ENCODE measurements around the gene FHIT. TPM values are rescaled to one million over a fixed set of nuclear protein-coding genes. Genes with fewer than 3 reads are reported as not detected.
"Not testable (repeated sequence)": the region's sequence is repeated elsewhere in the genome, so short reads cannot be mapped to it uniquely, and the experiment has no call there.

The FHIT gene
- total and polyA plus RNA-seq, 10 of the 15 experiments (the other 5 are each of a cell fraction or from before 2014, with no cell fraction given): 4.2 to 14.9 (median 9.4) TPM

- TF ChIP-seq ZNF592 (IDR thresholded peaks at IDR 0.05) (no peak), RAD21 (IDR thresholded peaks at IDR 0.05; ENCODE audit: insufficient read depth, low read depth, low read length) (no peak), MYB (IDR thresholded peaks at IDR 0.05; ENCODE audit: borderline replicate concordance, low read depth, low read length) (no peak)
Measured at GRCh38 chr3:61029194-61029593, 222.1 kb downstream of the FHIT start.

GRCh38 chr3:61018807-61019206 lies 232.4 kb downstream of the FHIT start:
- Histone ChIP-seq H2AFZ (ENCODE audit: control insufficient read depth, low read depth, low read length) (no peak overlapping the region), H3K9me3 (replicated peaks; ENCODE audit: control insufficient read depth, insufficient read depth, low read length) (no peaks in the 10 kb centered on the region), H4K20me1 (ENCODE audit: control insufficient read depth, insufficient read depth) (no peaks in the 10 kb centered on the region), H3K4me2 (ENCODE audit: control insufficient read depth, insufficient read depth) (no peak overlapping the region), H3K27ac (ENCODE audit: control insufficient read depth, insufficient read depth) (no peak overlapping the region), H3K4me3 (no peak overlapping the region), H3K4me1 (ENCODE audit: control insufficient read depth, insufficient read depth, low read length) (no peaks in the 10 kb centered on the region), H3K79me2 (ENCODE audit: control insufficient read depth, insufficient read depth, low read length) (no peaks in the 10 kb centered on the region), H3K9ac (ENCODE audit: control insufficient read depth, insufficient read depth, low read length) (no peak overlapping the region), H3K36me3 (ENCODE audit: control insufficient read depth in 2 of 2, insufficient read depth in 2 of 2, low read length in 1 of 2) (no peaks in the 10 kb centered on the region), H3K27me3 (replicated peaks in 1 of 2; ENCODE audit: control insufficient read depth in 2 of 2, insufficient read depth in 2 of 2, low read length in 1 of 2) (no peaks in the 10 kb centered on the region)
- BruUV-seq (replicated peaks): no TSS peak
- ChIA-PET RAD21 (ENCODE audit: unreplicated experiment) (no interaction called here), CTCF (no interaction called here), POLR2A (no interaction called here), SMC1A (ENCODE audit: uncharacterized antibody, unreplicated experiment) (no interaction called here)
- intact Hi-C loops (cut with micrococcal nuclease; ENCODE audit: unreplicated experiment) (no loop called here), in situ Hi-C loops (cut with MboI) (no loop called here)
- 100% methylated on average over 1 of the region's 1 CpG for WGBS (ENCODE audit: insufficient coverage, insufficient replicate concordance, low lambda C conversion rate, missing lambda C conversion rate)
- no peak for ATAC-seq
- no peak for FAIRE-seq
- no peak for TF ChIP-seq RUNX3 (IDR thresholded peaks at IDR 0.05; ENCODE audit: low read length)
- no peak for TF ChIP-seq EGR1 (IDR thresholded peaks at IDR 0.05; ENCODE audit: borderline replicate concordance in 1 of 2, low read depth in 2 of 2, low read length in 2 of 2)
- TF ChIP-seq FOXM1 (IDR thresholded peaks at IDR 0.05; ENCODE audit: low read depth, low read length): no peak
- no peak for TF ChIP-seq MTA3 (IDR thresholded peaks at IDR 0.05; ENCODE audit: borderline replicate concordance, low read length)
- DNase-seq (ENCODE audit: low read depth, low spot score): no peak

More at GRCh38 chr3:61029194-61029593, 222.1 kb downstream of the FHIT start:
- Histone ChIP-seq H3K36me3 (ENCODE audit: control insufficient read depth in 2 of 2, insufficient read depth in 2 of 2, low read length in 1 of 2) (no peaks in the 10 kb centered on the region), H3K4me2 (ENCODE audit: control insufficient read depth, insufficient read depth) (no peak overlapping the region), H3K27me3 (replicated peaks in 1 of 2; ENCODE audit: control insufficient read depth in 2 of 2, insufficient read depth in 2 of 2, low read length in 1 of 2) (no peaks in the 10 kb centered on the region), H3K9ac (ENCODE audit: control insufficient read depth, insufficient read depth, low read length) (no peak overlapping the region), H3K9me3 (replicated peaks; ENCODE audit: control insufficient read depth, insufficient read depth, low read length) (no peaks in the 10 kb centered on the region), H3K4me1 (ENCODE audit: control insufficient read depth, insufficient read depth, low read length) (no peaks in the 10 kb centered on the region), H3K4me3 (no peak overlapping the region), H3K79me2 (ENCODE audit: control insufficient read depth, insufficient read depth, low read length) (no peaks in the 10 kb centered on the region), H3K27ac (ENCODE audit: control insufficient read depth, insufficient read depth) (no peak overlapping the region), H2AFZ (ENCODE audit: control insufficient read depth, low read depth, low read length) (no peak overlapping the region), H4K20me1 (ENCODE audit: control insufficient read depth, insufficient read depth) (no peaks in the 10 kb centered on the region)
- ChIA-PET RAD21 (ENCODE audit: unreplicated experiment) (no interaction called here), CTCF (no interaction called here), POLR2A (no interaction called here), SMC1A (ENCODE audit: uncharacterized antibody, unreplicated experiment) (no interaction called here)
- no peak for ATAC-seq
- FAIRE-seq: no peak
- intact Hi-C loops (cut with micrococcal nuclease; ENCODE audit: unreplicated experiment): no loop called here
- 98% methylated on average over 5 of the region's 5 CpGs for WGBS (ENCODE audit: insufficient coverage, insufficient replicate concordance, low lambda C conversion rate, missing lambda C conversion rate)
- in situ Hi-C loops (cut with MboI): no loop called here
- no TSS peak for BruUV-seq (replicated peaks)
- DNase-seq (ENCODE audit: low read depth, low spot score): no peak

GRCh38 chr3:61017028-61017427 lies 234.2 kb downstream of the FHIT start:
- DNase-seq (ENCODE audit: low read depth, low spot score); H3K36me3 ChIP-seq (ENCODE audit: control insufficient read depth in 2 of 2, insufficient read depth in 2 of 2, low read length in 1 of 2); CTCF ChIA-PET; BruUV-seq (replicated peaks); RAD21 ChIA-PET (ENCODE audit: unreplicated experiment); H2AFZ ChIP-seq (ENCODE audit: control insufficient read depth, low read depth, low read length); H3K79me2 ChIP-seq (ENCODE audit: control insufficient read depth, insufficient read depth, low read length); H3K9ac ChIP-seq (ENCODE audit: control insufficient read depth, insufficient read depth, low read length); in situ Hi-C loops (cut with MboI); ATAC-seq; H3K27me3 ChIP-seq (replicated peaks in 1 of 2; ENCODE audit: control insufficient read depth in 2 of 2, insufficient read depth in 2 of 2, low read length in 1 of 2); FAIRE-seq; H3K4me3 ChIP-seq; H3K27ac ChIP-seq (ENCODE audit: control insufficient read depth, insufficient read depth); H4K20me1 ChIP-seq (ENCODE audit: control insufficient read depth, insufficient read depth); H3K4me2 ChIP-seq (ENCODE audit: control insufficient read depth, insufficient read depth); H3K4me1 ChIP-seq (ENCODE audit: control insufficient read depth, insufficient read depth, low read length); H3K9me3 ChIP-seq (replicated peaks; ENCODE audit: control insufficient read depth, insufficient read depth, low read length); intact Hi-C loops (cut with micrococcal nuclease; ENCODE audit: unreplicated experiment): not testable (repeated sequence)
- SMC1A ChIA-PET (ENCODE audit: uncharacterized antibody, unreplicated experiment): interaction anchor here (0.7 kb wide), 1 partner anchor 217 kb away, joined by 3 read pairs; no protein-coding TSS in a partner anchor
- 95% methylated on average over 6 of the region's 6 CpGs for WGBS (ENCODE audit: insufficient coverage, insufficient replicate concordance, low lambda C conversion rate, missing lambda C conversion rate)
- POLR2A ChIA-PET: interaction anchor here (0.6 kb wide), 1 partner anchor 156 kb away, joined by 4 read pairs; no protein-coding TSS in a partner anchor
